Caki2 (cell line): ENCODE results near the gene LCN10. TPM values are rescaled to one million over a fixed set of nuclear protein-coding genes. Genes with fewer than 3 reads are reported as not detected.
"Not testable (repeated sequence)": the region's sequence is repeated elsewhere in the genome, so short reads cannot be mapped to it uniquely, and the experiment has no call there.

Experiments
- DNase-seq: peaks from one replicate; pipeline ENCODE4 v3.0.0-alpha.2; 2015; ENCODE audit warnings: low read depth
- in situ Hi-C: cut with HindIII; loops from 2 replicates; pipeline ENCODE4 v1.10.0; 2016; ENCODE audit warnings: low sequenced_read_pairs, low pct_unique_long_range_greater_than_20kb, mixed read lengths
- total RNA-seq: library from RNA; depleted of rRNA; stranded (reverse); fragments of >200 nt; shearing (Covaris generic); gene quantifications from 2 replicates; pipeline ENCODE4 v1.2.3, GENCODE V29; 2014; ENCODE audit warnings: low replicate concordance

LCN10 gene
- total RNA-seq, 1 experiment from 2014 or later: not detected

DNA sequence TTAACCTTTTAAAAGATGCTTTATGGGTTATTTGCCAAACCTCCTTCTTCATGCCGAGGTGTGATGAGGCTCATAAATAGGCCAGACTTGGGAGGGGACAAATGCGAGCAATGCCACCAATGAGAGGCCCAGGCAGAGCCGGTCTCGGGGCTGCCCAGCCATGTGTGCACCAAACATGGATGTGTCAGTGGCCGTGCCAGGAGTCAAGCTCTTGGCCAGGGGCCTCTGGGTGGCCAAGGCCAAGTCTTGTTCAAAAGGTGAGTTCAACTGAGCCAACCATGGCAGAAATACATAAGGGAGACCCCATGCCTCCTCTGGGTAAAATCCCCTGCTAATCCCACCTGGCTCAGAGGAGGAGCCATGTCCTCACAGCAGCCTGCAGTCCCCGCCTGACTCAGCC lies 32.5 kb upstream of the LCN10 start:
- DNase-seq: no peak
- in situ Hi-C loops: no loop called here

DNA sequence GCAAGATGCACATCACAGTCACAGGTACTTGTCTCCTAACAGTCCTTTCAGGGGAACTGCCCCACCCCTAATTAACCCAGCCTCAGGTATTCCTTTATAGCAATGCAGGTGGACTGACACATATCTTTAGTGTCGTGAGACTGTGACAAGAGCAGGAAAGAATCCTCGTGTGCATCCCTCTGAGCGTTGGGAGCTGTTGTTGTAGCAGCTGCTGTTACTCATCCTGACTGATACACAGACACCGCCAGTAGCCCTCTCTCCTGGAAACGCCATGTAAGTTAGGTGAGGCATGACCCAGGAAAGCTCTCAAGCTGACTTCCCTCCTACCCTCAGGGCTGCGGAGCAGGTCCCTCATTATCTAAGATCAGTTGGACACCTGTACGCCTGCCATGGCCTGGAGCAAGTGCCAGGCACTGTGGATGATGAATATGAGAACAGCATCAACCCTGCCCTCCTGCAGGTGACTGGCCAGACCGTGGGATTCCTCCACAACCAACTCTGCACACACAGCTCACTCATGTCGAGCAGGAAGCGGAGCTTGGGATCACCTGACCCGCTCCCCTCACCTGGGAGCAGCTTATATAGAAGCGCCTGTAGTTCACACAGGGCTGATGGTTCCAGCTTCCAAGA lies 31.8 kb upstream of the LCN10 start:
- in situ Hi-C loops: no loop called here
- DNase-seq: no peak

DNA sequence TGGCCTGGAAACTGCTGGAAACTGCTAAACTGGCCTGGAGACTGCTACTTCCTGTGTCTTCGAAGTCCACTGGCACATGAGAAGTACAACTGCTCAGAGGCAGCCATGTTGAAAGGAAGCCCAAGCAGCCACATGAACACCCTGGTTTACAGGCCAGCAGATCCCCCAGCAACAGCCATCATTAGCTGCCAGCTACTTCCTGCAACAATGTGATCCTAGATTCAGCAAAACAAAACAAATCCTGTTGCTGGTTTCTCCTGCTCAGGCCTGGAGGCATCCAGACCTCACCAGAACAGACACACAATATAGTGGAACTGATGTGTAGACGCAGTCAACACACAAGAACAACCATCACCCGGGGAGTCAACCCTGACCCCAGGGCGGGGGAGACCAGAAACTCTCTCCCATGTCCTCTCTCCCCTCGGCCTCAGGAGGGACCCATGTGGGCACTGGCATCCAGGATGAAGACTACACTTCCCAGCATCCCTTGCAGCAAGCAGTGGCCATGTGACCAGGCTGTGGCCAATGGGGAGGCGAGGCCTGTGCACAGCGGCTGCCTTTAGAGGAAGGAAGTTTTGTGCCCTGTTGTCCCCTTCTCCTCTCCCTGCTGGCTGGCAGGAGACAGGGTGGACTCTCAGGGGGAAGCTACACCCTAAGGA lies 30.8 kb upstream of the LCN10 start:
- DNase-seq: peak; percentile 33
- in situ Hi-C loops: no loop called here

DNA sequence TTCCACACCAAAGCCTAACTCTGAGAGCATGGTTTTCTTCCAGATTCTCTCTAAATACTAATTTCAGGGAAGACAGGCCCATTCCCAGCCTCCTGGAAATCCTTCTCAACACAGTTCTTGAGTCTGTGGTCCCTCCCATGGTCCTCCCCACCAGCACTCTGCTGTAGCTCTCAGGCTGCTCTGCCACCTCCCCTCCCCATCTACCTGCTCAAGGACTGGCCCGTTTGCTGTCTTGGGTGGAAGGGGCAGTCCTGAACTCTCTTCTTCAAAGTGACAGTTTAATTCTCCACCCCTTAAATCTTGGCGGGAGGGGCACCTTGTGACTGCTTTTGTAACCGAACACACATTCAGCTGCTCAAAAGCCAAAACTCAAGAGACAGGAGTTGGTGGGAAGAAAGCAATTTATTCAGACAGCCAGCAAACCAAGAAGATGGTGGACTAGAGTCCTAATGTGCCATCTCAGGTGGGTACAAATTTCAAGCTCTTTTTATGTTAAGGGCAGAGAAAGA lies 29.2 kb upstream of the LCN10 start:
- DNase-seq: no peak
- in situ Hi-C loops: no loop called here

DNA sequence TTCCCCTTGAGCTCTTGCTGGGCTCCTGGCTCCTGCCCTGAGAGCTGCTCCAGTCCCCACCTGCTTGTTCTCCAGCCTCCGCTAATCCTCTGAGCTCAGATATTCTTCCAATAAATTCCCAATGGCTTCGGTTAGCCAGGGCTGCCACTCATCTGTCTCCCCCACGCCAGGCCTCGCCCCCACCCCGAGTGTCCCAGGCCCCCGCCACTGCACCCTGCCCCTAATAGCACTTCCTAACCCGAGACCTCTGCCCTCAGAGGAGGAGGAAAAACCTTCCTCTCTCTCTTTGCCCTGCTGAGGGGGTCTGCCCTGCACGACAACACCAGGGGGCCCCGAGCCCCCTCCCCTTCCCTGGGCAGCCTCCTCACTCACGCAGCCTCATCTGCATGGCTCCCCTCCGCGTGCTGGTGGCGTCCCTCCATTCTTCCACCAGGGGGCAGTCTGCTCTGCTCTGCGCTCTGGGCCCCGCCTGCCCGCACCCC lies 27.0 kb upstream of the LCN10 start:
- in situ Hi-C loops: no loop called here
- no peak for DNase-seq

DNA sequence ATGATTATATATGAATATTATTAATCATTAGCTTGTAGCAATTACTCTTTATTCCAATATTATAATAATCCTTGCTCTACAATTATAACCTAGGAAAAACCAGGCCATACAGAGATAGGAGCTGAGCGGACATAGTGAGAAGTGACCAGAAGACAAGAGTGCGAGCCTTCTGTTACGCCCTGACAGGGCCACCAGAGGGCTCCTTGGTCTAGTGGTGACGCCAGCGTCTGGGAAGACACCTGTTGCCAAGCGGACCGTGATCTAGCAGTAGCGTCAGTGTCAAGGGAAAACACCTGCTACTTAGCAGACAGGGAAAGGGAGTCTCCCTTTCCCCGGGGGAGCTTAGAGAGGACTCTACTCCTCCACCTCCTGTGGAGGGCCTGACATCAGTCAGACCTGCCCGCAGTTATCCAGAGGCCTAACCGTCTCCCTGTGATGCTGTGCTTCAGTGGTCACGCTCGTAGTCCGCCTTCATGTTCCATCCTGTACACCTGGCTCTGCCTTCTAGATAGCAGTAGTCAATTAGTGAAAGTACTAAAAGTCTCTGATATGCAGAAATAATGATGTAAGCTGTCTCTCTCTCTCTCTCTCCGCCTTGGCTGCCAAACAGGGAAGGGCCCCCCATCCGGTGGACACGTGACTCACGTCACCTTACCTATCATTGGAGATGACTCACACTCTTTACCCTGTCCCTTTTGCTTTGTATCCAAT lies 23.8 kb upstream of the LCN10 start:
- DNase-seq: peak; percentile 73
- in situ Hi-C loops: not testable (repeated sequence)

DNA sequence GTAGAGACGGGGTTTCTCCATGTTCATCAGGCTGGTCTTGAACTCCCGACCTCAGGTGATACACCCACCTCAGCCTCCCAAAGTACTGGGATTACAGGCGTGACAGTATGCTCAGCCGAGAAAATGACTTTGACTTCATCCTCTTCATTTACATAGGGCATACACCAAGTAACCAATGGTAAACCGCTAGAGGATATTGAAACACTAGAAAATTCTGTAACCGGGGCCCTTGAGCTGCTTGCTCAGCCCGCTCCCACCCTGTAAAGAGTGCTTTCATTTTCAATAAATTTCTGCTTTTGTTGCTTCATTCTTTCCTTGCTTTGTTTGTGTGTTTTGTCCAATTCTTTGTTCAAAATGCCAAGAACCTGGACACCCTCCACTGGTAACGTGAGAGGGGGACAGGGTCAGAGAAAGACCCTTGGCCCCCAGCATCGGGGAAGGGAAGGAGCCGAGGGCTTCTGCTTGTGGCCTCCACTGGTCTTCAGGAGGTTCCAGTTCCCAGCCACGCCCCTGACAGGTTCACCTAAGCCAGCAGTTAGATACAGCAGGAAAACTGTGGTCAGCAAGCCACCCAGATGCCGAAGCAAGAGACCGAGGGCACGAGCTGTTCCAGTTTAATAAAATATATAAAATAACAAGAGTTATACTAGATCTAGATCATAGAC lies 23.1 kb upstream of the LCN10 start:
- DNase-seq, in situ Hi-C loops: not testable (repeated sequence)

DNA sequence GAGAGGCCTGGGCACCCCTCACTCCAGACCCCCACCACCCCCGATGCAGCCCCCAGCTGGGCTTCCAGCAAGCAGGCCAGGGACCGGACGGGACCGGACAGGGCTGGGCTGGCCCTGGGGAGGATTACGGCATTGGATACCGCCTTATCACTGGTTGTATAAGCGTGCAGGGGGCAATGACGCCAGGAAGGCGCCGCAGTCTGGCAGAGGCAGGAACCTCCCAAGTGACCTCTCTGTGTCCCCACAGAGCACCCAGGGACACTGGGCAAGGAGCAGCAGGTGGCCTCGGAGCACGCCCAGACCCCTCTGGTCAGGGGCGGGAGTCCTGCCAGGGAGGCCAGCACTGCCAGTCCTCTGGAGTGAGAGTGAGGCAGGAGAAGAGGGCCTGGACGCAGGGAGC lies 22.3 kb upstream of the LCN10 start:
- in situ Hi-C loops: no loop called here
- no peak for DNase-seq

DNA sequence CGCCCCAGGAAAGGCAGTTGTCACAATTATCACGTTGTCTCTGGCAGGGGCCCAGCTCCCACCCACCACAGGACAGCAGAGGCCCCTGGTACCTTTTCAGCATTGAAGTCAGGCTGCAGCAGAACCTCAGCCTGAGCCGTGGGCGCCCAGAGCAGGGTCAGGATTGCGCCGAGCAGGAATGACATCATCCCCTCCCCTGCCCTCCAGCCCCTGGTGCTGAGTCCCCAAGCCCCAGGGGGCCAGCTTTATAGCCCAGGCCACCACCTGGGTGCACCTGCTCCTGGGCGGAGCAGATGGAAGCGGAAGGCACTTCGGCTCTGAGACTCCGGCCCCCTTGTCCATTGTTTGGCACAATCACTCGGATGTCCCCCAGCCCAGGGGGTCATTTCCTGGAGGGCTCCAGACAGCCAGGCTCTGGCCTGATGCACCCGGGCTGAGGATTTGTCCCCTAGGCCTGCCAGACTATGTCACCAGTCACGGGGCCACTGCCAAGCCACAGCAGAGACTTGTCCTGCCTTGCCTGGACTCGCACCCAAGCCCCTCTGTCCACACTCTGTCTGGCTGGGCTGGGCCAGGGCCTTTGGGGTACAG lies 21.7 kb upstream of the LCN10 start, which contains the start of gene LCN15:
Gene LCN15, minus strand, starts transcription at position 218 of the 591 bp plus-strand sequence. Its CDS starts 30 bp downstream, at position 188.
- in situ Hi-C loops: no loop called here
- no peak for DNase-seq

DNA sequence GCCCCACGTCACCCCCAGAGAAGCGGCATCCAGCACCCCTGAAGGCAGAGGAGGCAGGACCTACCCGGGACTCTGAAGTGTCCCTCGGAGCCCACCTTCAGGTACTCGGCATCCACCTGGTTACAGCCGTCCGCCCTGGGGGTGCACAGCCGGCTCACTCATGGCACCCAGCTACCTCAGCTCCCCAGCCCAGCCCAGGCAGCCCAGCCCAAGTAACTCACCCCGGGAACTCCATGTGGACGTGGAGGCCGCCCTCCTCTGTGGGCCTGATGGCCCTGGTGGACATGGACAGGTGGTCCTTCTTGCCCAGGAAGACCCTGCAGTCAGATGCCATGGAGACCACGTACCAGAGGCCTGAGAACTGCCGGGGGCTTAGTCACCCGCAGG lies 20.9 kb upstream of the LCN10 start:
- no peak for DNase-seq
- in situ Hi-C loops: no loop called here

DNA sequence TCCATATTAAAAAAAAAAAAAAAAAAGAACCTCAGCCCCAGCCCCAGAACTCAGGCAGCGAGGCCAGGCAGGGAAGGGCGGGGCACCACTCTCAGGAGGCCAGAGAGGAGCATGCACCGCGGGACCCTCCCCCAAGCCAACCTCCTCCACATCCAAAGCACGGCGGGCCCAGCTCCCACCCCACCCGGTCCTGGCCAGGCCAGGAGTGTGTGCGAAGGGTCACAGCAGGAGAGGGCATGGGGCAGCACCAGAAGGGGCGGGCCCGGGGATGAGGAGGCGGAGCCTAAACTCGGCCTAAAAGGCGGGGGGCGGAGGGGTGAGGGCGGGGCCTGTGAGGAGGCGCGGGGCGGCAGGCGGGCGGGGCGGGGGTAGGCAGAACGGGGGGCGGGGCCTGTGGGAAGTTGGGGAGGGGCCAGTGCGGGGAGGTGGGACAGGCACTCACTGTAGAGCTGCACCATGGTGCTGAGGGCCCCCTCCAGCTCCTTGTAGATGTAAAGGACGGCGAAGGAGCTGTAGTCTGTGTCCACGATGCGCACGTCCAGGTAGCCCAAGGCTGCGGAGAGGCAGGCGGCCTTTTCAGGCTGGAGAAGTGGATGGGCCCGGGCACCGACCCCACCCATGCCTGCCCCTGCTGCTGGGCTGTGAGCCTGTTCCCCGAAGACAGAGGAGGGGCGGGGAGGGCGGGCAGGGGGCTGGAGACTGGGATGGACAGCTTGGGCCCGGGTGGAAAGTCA lies 20.3 kb upstream of the LCN10 start:
- DNase-seq: no peak
- in situ Hi-C loops: no loop called here

DNA sequence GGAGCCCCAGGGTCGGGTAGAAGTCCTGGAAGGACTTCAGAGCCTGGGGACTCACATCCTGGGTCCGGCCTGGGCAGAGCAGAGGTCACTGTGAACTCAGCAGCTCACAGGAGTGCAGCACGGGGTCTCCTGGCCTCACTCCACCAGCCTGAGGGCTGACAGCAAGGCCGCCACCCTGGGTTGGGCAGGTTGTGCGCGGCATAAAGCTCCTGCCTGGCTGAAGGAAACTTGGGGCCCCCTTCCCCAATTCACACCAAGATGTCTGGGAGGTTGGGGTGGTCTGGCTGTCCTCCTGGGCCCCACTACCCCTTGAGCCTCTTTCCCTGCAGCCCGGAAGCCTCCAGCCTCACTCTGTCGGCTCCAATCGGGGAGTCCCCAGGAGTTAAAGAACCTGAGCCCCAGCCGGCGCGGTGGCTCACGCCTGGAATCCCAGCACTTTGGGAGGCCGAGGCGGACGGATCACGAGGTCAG lies 19.5 kb upstream of the LCN10 start:
- in situ Hi-C loops: no loop called here
- DNase-seq: no peak

DNA sequence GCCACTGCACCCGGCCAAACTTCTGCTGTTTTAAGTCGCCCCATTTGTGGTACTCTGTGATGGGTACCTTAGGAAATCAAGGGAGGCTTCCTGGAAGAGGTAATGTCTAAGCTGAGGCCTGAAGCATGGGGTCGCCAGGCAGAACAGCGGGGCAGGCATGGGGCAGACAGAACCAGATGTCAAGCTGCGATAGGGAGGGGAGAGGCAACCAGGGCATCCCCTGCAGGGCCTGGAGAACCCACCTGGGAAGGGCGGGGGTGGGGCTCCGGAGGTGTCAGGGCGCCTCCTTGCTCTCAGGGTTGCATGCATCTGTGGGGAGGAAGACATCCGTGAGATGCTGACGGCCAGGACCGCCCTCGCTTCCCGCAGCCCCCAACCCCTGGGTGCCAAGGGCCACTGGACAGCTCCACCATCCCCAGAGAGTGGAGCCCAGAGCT lies 18.8 kb upstream of the LCN10 start:
- in situ Hi-C loops: no loop called here
- DNase-seq: no peak

DNA sequence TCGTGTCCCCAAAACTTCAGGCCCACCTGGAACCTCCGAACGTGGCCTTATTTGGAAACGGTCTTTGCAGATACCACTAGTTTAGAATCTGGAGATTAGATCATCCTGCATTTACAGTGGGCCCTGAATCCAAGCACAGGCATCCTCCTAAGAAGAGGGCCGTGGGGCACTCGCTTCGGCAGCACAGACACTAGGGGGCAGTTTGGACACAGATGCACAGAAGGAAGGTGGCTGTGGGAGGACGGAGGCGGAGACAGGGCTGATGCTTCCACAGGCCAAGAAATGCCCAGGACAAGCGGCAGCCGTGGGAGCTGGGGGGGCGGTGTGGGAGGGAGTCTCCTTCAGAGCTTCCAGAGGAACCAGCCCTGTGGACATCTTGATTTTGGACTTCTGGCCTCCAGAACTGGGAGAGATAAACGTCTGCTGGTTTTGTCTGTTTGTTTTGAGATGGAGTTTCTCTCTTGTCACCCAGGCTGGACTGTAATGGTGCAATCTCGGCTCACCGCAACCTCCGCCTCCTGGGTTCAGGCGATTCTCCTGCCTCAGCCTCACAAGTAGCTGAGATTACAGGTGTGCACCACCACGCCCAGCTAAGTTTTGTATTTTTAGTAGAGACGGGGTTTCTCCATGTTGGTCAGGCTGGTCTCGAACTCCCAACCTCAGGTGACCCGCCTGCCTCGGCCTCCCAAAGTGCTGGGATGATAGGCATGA lies 18.2 kb upstream of the LCN10 start:
- DNase-seq: peak; percentile 42
- in situ Hi-C loops: not testable (repeated sequence)

DNA sequence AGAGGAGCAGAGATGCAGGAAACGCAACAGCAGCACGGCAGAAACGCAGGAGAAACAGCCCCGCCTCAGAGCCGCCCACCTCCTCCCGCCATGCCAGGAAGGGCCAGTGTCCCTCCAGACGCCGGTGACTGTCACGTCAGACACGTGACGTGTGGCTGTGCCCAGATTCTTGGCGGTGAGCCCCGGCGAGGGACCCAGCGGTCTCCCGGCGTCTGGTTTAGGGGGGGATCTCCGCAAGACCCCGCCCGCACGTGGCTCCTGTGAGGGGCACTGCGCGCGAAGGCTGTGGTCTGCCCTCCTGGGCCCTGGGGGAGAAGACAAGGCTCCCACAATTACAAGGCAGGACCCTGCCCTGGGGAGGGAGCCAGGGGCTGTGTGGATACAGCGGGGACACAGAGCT lies 17.7 kb upstream of the LCN10 start:
- no peak for DNase-seq
- in situ Hi-C loops: no loop called here

DNA sequence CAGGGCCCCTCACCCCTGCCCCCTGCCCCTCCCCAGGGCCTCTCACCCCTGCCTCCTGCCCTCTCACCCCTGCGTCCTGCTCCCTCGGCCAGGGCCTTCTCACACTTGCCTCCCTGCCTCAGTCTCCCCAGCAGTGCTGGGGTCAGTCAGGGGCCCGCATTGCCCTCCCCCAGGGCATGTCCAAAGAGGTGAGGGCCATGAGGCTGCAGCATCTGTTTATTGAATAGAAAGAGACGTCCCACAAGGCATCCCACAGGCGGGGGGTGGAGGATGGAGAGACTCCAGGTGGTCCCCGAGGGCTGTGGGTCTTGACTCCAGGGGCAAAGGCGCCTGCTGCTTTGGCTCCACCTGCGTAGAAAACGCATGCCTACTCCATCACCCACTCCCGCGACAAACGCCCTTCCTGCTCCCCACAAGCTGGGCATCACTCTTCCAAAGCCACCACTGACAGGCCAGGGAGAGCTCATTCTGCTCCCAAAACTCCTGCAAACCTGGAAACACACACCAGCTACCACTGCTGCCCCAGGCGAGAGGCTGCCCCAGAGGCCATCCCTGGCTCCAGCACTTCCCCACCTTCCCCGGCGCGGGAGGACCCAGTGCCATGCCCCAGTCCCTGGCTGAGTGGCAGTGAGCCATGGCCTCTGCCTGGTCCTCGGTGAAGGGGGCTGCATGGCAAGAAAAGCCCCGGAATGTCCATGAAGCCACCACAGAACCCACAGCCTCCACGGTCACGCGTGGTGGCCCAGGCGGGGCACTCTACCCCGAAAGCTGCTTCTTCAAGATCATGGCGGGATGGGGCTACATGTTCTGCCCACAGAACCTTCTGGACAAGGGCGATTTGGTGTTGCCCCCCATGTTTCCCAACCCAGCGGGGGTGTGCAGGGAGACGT lies 16.9 kb upstream of the LCN10 start:
- in situ Hi-C loops: no loop called here
- no peak for DNase-seq
